ENCODE results near the gene NFIA.

Gene NFIA

GRCh38 chr1:61480273-61480935 is 398.0 kb downstream of the NFIA start:
- no peak for TF ChIP-seq RAD21 (IDR thresholded peaks at IDR 0.05; ENCODE audit: low read depth)
- TF ChIP-seq FOXM1 (IDR thresholded peaks at IDR 0.05; ENCODE audit: borderline replicate concordance, low read depth), result no peak
- TF ChIP-seq MAX (IDR thresholded peaks at IDR 0.05), result no peak
- no peak for TF ChIP-seq EP300 (IDR thresholded peaks at IDR 0.05; ENCODE audit: borderline replicate concordance)
- no peak for TF ChIP-seq CREB1 (IDR thresholded peaks at IDR 0.05; ENCODE audit: low read depth)

GRCh38 chr1:61481315-61481715 is 399.0 kb downstream of the NFIA start:
- TF ChIP-seq EGR1 (IDR thresholded peaks at IDR 0.05) (no peak), REST (IDR thresholded peaks at IDR 0.05; ENCODE audit: low read depth) (no peak), CREB1 (IDR thresholded peaks at IDR 0.05; ENCODE audit: low read depth) (no peak), USF1 (IDR thresholded peaks at IDR 0.05) (no peak), CEBPB (IDR thresholded peaks at IDR 0.05) (no peak), EP300 (IDR thresholded peaks at IDR 0.05; ENCODE audit: borderline replicate concordance) (no peak), NFIC (IDR thresholded peaks at IDR 0.05) (no peak), TAF1 (IDR thresholded peaks at IDR 0.05; ENCODE audit: low read depth) (no peak), TEAD4 (IDR thresholded peaks at IDR 0.05) (no peak), YY1 (IDR thresholded peaks at IDR 0.05; ENCODE audit: low read depth) (no peak), TCF12 (IDR thresholded peaks at IDR 0.05; ENCODE audit: low read depth) (no peak), MAX (IDR thresholded peaks at IDR 0.05) (no peak), FOXM1 (IDR thresholded peaks at IDR 0.05; ENCODE audit: borderline replicate concordance, low read depth) (no peak), RAD21 (IDR thresholded peaks at IDR 0.05; ENCODE audit: low read depth) (no peak), ZBTB7A (IDR thresholded peaks at IDR 0.05; ENCODE audit: low read depth) (no peak)

GRCh38 chr1:61482170-61482734 is 399.9 kb downstream of the NFIA start:
- TF ChIP-seq REST (IDR thresholded peaks at IDR 0.05; ENCODE audit: low read depth) (no peak), TAF1 (IDR thresholded peaks at IDR 0.05; ENCODE audit: low read depth) (no peak)

GRCh38 chr1:61486783-61487536 is 404.6 kb downstream of the NFIA start:
- no peak for TF ChIP-seq MAX (IDR thresholded peaks at IDR 0.05)
- TF ChIP-seq YY1 (IDR thresholded peaks at IDR 0.05; ENCODE audit: low read depth), result no peak
- TF ChIP-seq ZBTB7A (IDR thresholded peaks at IDR 0.05; ENCODE audit: low read depth), result no peak
- no peak for TF ChIP-seq TAF1 (IDR thresholded peaks at IDR 0.05; ENCODE audit: low read depth)
- TF ChIP-seq CEBPB (IDR thresholded peaks at IDR 0.05), result no peak
- TF ChIP-seq NFIC (IDR thresholded peaks at IDR 0.05), result no peak
- no peak for TF ChIP-seq USF1 (IDR thresholded peaks at IDR 0.05)
- TF ChIP-seq CREB1 (IDR thresholded peaks at IDR 0.05; ENCODE audit: low read depth), result no peak
- no peak for TF ChIP-seq FOXM1 (IDR thresholded peaks at IDR 0.05; ENCODE audit: borderline replicate concordance, low read depth)
- TF ChIP-seq EGR1 (IDR thresholded peaks at IDR 0.05), result no peak
- no peak for TF ChIP-seq EP300 (IDR thresholded peaks at IDR 0.05; ENCODE audit: borderline replicate concordance)
- no peak for TF ChIP-seq TCF12 (IDR thresholded peaks at IDR 0.05; ENCODE audit: low read depth)
- no peak for TF ChIP-seq REST (IDR thresholded peaks at IDR 0.05; ENCODE audit: low read depth)
- TF ChIP-seq RAD21 (IDR thresholded peaks at IDR 0.05; ENCODE audit: low read depth), result no peak
- TF ChIP-seq TEAD4 (IDR thresholded peaks at IDR 0.05), result no peak

Measured in Ishikawa (cell line).